IPS-20b (cell line): ENCODE measurements around the gene MCHR1.
"Not testable (repeated sequence)": the region's sequence is repeated elsewhere in the genome, so short reads cannot be mapped to it uniquely, and the experiment has no call there.

ENCODE experiments used
- H3K27ac ChIP-seq: one replicate; pipeline ENCODE4 v1.5.1; 2013; ENCODE audit warnings: low read length
- H3K27me3 ChIP-seq: 2 replicates; pipeline ENCODE4 v1.6.1; 2013; ENCODE audit warnings: mild to moderate bottlenecking, low read length, inconsistent platforms; ENCODE audit not compliant: insufficient read depth
- H3K36me3 ChIP-seq: 2 replicates; pipeline ENCODE4 v1.6.1; 2013; ENCODE audit warnings: low read depth, mild to moderate bottlenecking, inconsistent platforms, low read length, moderate library complexity; ENCODE audit not compliant: insufficient read depth
- H3K4me1 ChIP-seq: 2 replicates; pipeline ENCODE4 v1.6.1; 2013; ENCODE audit warnings: mild to moderate bottlenecking, control low read depth, inconsistent platforms, low read length, moderate library complexity; ENCODE audit not compliant: insufficient read depth
- H3K4me3 ChIP-seq: 2 replicates; pipeline ENCODE4 v1.5.1; 2013; ENCODE audit warnings: mild to moderate bottlenecking, low read length, inconsistent platforms
- H3K9ac ChIP-seq: 2 replicates; pipeline ENCODE4 v1.6.1; 2013; ENCODE audit warnings: low read depth, mild to moderate bottlenecking, inconsistent platforms, low read length, moderate library complexity
- H3K9me3 ChIP-seq: 2 replicates; pipeline ENCODE4 v1.6.1; 2013; ENCODE audit warnings: mild to moderate bottlenecking, low read depth, low read length, inconsistent platforms; ENCODE audit not compliant: insufficient read depth

MCHR1 gene

DNA sequence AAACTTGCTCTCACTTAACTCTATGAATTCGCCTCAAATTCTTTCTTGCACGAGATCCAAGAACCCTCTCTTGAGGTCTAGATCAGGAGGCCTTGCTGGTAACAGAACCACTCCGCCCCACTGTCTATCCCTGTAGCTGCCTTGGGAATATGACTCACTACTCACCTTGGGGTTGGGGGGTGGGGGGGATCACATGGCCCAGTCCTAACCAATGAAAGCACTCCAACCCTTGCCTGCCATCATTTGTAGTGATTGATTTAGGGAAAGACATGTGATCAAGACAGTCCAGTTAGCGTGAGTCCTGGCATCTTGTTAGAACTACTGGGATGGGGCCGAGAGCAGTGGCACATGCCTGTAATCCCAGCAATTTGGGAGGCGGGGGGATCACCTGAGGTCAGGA is 38.0 kb upstream of the MCHR1 start:
- H3K27ac ChIP-seq: no peak overlapping the region
- no peaks in the 10 kb centered on the region for H3K36me3 ChIP-seq
- H3K4me1 ChIP-seq: no peaks in the 10 kb centered on the region; the same call in 1 of the 2 replicates
- H3K4me3 ChIP-seq: no peak overlapping the region
- no peak overlapping the region for H3K9ac ChIP-seq
- H3K9me3 ChIP-seq: no peaks in the 10 kb centered on the region
- H3K27me3 ChIP-seq: 0 out of 2 replicates have a peak, but pooled peaks cover 5% of the 10 kb centered on the region

GRCh38 chr22:40642316-40642715 is 37.0 kb upstream of the MCHR1 start:
- no peak overlapping the region for H3K9ac ChIP-seq
- no peaks in the 10 kb centered on the region for H3K9me3 ChIP-seq
- 0 out of 2 replicates have a peak, but pooled peaks cover 5% of the 10 kb centered on the region for H3K27me3 ChIP-seq
- H3K27ac ChIP-seq: no peak overlapping the region
- no peaks in the 10 kb centered on the region for H3K36me3 ChIP-seq
- H3K4me1 ChIP-seq: no peaks in the 10 kb centered on the region; the same call in 1 of the 2 replicates
- H3K4me3 ChIP-seq: no peak overlapping the region

DNA sequence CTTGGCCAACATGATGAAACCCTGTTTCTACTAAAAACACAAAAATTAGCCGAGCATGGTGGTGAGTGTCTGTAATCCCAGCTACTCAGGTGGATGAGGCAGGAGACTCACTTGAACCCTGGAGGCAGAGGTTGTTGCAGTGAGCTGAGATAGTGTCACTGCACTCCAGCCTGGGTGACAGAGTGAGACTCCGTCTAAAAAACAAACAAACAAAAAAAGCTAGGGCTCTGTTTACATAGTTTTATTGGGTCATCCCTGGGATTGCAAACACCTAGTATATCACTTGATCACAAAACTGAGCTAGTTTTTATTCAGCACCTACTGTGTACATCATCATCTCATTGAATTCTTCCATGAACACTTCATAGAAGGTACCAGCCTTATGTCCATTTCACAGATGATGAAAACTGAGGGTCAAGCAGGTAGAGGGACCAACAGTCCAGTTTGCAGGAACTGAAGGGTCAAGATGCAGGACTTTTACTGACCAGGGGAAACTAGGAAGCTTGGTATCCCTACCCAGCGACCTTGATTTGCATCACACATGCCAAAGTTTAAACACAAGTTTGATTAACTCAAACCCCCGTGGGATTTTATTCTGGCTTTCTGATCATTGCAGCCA is 33.6 kb upstream of the MCHR1 start:
- no peaks in the 10 kb centered on the region for H3K27me3 ChIP-seq
- no peak overlapping the region for H3K27ac ChIP-seq
- H3K9me3 ChIP-seq: no peaks in the 10 kb centered on the region
- H3K36me3 ChIP-seq: no peaks in the 10 kb centered on the region
- no peak overlapping the region for H3K9ac ChIP-seq
- no peak overlapping the region for H3K4me3 ChIP-seq
- no peaks in the 10 kb centered on the region; the same call in 1 of the 2 replicates for H3K4me1 ChIP-seq

DNA sequence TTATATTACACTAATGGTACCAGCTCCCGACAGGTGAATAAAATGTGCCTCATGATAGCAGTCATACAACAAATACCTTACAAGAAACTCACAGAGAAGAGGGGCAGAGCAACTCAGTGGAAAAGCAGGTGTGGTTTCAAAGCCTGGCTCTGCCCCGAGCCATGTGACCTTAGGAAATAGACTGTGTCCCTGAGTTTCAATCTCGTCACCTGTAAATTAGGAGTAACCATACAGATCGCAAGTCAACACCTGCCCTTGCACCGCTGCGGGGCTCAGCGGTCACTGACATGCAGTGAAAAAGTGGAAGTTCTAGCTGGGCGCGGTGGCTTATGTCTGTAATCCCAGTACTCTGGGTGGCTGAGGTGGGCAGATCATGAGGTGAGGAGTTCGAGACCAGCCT is 30.9 kb upstream of the MCHR1 start:
- H3K4me3 ChIP-seq: no peak overlapping the region
- no peaks in the 10 kb centered on the region; the same call in 1 of the 2 replicates for H3K4me1 ChIP-seq
- H3K36me3 ChIP-seq: no peaks in the 10 kb centered on the region
- H3K9ac ChIP-seq: no peak overlapping the region
- no peaks in the 10 kb centered on the region for H3K9me3 ChIP-seq
- no peak overlapping the region for H3K27ac ChIP-seq
- H3K27me3 ChIP-seq: no peaks in the 10 kb centered on the region

DNA sequence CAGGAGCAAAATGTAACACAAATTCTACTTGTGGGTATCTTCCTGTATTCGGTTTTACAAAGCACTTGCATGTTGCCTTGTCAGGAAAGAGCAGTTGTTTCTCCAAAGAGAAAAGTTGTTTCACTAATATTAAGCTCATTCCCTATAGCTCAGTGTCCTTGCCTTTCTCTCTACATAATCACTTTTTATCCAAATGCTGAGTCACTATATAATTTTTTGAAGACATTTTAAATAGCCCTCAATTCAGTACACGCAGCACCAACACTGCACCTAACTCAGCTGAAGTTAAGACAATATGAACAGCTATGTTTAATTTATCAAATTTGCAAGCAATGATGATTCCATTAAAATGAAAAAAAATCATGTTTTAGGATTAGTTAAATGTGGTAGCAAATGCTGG is 28.2 kb upstream of the MCHR1 start:
- peak overlapping the region; percentile 50; the same call in 1 of the 2 replicates for H3K9ac ChIP-seq
- H3K27me3 ChIP-seq: no peaks in the 10 kb centered on the region
- H3K27ac ChIP-seq: no peak overlapping the region
- no peak overlapping the region for H3K4me3 ChIP-seq
- H3K36me3 ChIP-seq: no peaks in the 10 kb centered on the region
- H3K9me3 ChIP-seq: no peaks in the 10 kb centered on the region
- peaks cover 5% of the 10 kb centered on the region; the same call in 1 of the 2 replicates for H3K4me1 ChIP-seq

DNA sequence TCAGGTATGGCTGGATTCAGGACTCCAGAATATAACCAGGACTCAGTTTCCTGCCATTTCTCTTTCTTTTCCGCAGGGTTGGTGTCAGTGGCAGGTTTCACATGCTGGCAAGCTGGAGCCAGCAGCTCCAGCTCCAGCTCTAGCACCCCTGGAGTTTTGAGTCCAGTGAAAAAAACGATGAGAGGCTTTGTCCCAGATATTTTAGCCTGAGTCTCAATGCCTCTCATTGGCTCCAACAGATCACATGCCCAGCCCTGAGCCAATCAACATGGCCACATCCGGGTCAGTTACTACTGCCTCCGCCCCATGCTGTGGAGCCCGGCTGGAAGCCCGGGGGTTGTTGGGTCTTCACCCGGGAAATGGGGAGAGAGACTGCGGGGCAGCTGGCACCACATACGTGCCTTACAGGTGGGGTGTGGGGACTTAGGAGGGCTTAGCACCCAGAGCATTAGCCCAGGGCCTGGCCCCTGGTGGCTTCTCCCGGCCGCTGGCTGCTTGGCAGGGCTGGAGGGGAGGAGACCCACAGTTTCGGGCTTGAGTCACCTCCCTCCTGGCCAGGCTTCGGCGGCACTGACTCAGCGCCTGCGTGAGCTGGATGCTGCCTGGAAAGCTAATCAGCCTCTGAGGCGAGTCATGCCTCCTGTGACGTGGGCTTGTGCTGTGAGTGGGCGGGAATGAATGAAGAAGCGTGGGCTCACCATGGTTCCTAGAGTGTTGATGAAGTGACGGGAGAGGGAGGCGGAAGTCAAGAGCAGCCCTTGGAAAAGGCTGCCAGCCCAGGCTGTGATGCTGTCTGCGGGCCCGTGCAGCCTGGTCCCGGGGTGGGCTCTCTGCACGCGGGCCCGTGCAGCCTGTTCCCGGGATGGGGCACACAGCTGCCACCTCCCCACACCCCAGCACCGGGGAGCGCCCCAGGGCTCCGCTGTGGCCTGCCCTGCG is 27.5 kb upstream of the MCHR1 start:
- H3K4me3 ChIP-seq: peak overlapping the region; percentile 44

GRCh38 chr22:40653361-40653760 is 25.9 kb upstream of the MCHR1 start:
- Histone ChIP-seq H3K27me3 (no peaks in the 10 kb centered on the region), H3K9ac (no peak overlapping the region), H3K36me3 (no peaks in the 10 kb centered on the region), H3K4me3 (no peak overlapping the region), H3K27ac (no peak overlapping the region), H3K4me1 (peaks cover 5% of the 10 kb centered on the region; the same call in 1 of the 2 replicates), H3K9me3 (no peaks in the 10 kb centered on the region)

More for the DNA sequence above, 27.5 kb upstream of the MCHR1 start:
- no peaks in the 10 kb centered on the region for H3K36me3 ChIP-seq
- peaks cover 5% of the 10 kb centered on the region; the same call in 1 of the 2 replicates for H3K4me1 ChIP-seq
- no peaks in the 10 kb centered on the region for H3K9me3 ChIP-seq
- no peaks in the 10 kb centered on the region for H3K27me3 ChIP-seq
- H3K9ac ChIP-seq: peak overlapping the region; percentile 50
- H3K27ac ChIP-seq: peak overlapping the region; percentile 24

DNA sequence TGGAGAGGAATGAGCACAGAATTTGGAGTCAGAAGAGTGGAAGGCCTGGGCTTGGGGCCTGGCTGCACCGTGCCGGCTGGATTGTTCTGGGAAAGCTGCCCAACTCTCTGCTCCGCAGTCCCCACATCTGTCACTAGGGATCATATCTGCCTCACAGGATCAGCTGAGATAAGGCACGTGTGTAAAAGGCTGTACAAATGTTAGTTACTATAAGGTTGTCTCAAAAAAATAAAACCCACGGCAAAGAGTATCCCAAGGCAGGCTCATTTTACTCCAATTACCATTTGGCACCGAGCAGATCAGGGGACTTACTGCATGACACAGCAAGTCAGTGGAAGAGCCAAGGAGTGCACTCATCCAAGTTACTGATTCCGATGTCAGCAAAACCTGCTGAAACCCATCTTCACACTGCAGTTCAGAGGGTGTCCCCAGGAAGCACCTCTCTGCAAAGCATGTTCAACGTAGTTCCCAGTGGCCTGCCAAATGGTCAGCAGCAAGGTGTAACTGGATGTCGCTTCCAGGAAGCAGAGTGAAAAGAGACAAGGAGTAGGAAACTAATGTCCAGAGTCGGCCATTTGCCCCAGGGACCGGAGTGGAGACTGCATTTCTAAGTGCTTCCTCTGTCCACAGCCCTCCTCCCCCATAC is 24.6 kb upstream of the MCHR1 start:
- no peaks in the 10 kb centered on the region for H3K27me3 ChIP-seq
- H3K9me3 ChIP-seq: no peaks in the 10 kb centered on the region
- no peaks in the 10 kb centered on the region for H3K36me3 ChIP-seq
- peaks cover 5% of the 10 kb centered on the region; the same call in 1 of the 2 replicates for H3K4me1 ChIP-seq
- H3K9ac ChIP-seq: no peak overlapping the region
- no peak overlapping the region for H3K4me3 ChIP-seq
- H3K27ac ChIP-seq: no peak overlapping the region

DNA sequence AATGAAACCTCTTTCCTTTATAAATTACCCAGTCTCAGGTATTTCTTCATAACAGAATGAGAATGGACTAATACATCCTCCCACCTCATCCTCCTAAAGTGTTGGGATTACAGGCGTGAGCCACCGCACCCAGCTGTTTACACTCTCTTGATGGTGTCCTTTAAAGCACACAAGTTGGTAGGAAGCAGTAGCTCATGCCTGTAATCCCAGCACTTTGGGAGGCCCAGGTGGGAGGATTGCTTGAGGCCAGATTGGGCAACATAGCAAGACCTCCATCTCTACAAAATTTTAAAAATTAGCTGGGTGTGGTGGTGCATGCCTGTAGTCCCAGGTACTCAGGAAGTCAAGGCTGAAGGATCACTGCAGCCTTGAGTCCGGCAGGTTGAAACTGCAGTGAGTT is 23.3 kb upstream of the MCHR1 start:
- H3K27ac ChIP-seq, H3K9ac ChIP-seq, H3K27me3 ChIP-seq, H3K4me1 ChIP-seq, H3K36me3 ChIP-seq, H3K4me3 ChIP-seq, H3K9me3 ChIP-seq: not testable (repeated sequence)

DNA sequence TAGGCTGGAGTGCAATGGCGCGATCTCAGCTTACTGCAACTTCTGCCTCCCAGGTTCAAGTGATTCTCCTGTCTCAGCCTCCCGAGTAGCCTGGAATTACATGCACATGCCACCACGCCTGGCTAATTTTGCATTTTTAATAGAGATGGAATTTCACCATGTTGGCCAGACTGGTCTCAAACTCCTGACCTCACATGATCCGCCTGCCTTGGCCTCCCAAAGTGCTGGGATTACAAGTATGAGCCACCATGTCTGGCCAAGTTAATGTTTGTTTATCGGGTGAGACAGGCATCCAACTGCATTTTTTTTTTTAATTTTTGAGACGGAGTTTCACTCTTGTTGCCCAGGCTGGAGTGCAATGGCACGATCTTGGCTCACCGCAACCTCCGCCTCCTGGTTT is 22.6 kb upstream of the MCHR1 start:
- H3K9me3 ChIP-seq, H3K27ac ChIP-seq, H3K27me3 ChIP-seq, H3K36me3 ChIP-seq, H3K4me1 ChIP-seq, H3K9ac ChIP-seq, H3K4me3 ChIP-seq: not testable (repeated sequence)

GRCh38 chr22:40659166-40659565 is 20.1 kb upstream of the MCHR1 start:
- Histone ChIP-seq H3K27me3 (no peaks in the 10 kb centered on the region), H3K36me3 (no peaks in the 10 kb centered on the region), H3K4me3 (no peak overlapping the region), H3K4me1 (peaks cover 5% of the 10 kb centered on the region; the same call in 1 of the 2 replicates), H3K9me3 (no peaks in the 10 kb centered on the region), H3K27ac (no peak overlapping the region), H3K9ac (no peak overlapping the region)
